Lower lobe of right lung (tissue), 2 donors: ENCODE results near the gene PPM1A. TPM values are rescaled to one million over a fixed set of nuclear protein-coding genes. Genes with fewer than 3 reads are reported as not detected.

ENCODE experiments used
- ATAC-seq, 2 donors: fragments of 200-7000 bp; cut with Tn5 transposase; one replicate each; pipeline ENCODE4 v1.9.1; 2020 to 2022; ENCODE audit warnings: mild to moderate bottlenecking in 2 of 2, moderate library complexity in 2 of 2
- DNase-seq: peaks from one replicate; pipeline ENCODE4 v3.0.0-alpha.2; 2020
- H3K27ac ChIP-seq: fragments of 200-600 bp; one replicate; pipeline ENCODE4 v1.8.0; 2022
- H3K27me3 ChIP-seq: fragments of 200-600 bp; one replicate; pipeline ENCODE4 v1.8.0; 2022; ENCODE audit warnings: low read depth
- H3K36me3 ChIP-seq: fragments of 200-600 bp; one replicate; pipeline ENCODE4 v1.8.0; 2022; ENCODE audit warnings: mild to moderate bottlenecking
- H3K4me1 ChIP-seq: fragments of 200-600 bp; one replicate; pipeline ENCODE4 v1.8.0; 2022
- H3K4me3 ChIP-seq: fragments of 200-600 bp; one replicate; pipeline ENCODE4 v1.8.0; 2022; ENCODE audit warnings: mild to moderate bottlenecking
- H3K9me3 ChIP-seq: fragments of 200-600 bp; one replicate; pipeline ENCODE4 v1.8.0; 2022
- intact Hi-C: fragments of 100-400 bp; cut with DNase I; formaldehyde crosslinking; loops from one replicate; pipeline ENCODE4 v1.11.0; 2022
- total RNA-seq: library from RNA; stranded (reverse); fragmentation: NEBNext Ultra II Directional; extraction: Animal tissue kit (Norgen Biotek cat#: 25700); gene quantifications from one replicate; pipeline ENCODE4 v1.2.1, GENCODE V29; 2021
- TF ChIP-seq, protein P1 (sequence below): fragments of 200-600 bp; IDR thresholded peaks from one replicate; pipeline ENCODE4 v1.8.0; 2022; ENCODE audit warnings: antibody characterized with exemption, mild to moderate bottlenecking
- donor health status: DM: no; HTN: yes; CAD: no; lungs with severe emphysema.

The PPM1A gene
- total RNA-seq, 1 donor from 2014 or later = 58.0 TPM

DNA sequence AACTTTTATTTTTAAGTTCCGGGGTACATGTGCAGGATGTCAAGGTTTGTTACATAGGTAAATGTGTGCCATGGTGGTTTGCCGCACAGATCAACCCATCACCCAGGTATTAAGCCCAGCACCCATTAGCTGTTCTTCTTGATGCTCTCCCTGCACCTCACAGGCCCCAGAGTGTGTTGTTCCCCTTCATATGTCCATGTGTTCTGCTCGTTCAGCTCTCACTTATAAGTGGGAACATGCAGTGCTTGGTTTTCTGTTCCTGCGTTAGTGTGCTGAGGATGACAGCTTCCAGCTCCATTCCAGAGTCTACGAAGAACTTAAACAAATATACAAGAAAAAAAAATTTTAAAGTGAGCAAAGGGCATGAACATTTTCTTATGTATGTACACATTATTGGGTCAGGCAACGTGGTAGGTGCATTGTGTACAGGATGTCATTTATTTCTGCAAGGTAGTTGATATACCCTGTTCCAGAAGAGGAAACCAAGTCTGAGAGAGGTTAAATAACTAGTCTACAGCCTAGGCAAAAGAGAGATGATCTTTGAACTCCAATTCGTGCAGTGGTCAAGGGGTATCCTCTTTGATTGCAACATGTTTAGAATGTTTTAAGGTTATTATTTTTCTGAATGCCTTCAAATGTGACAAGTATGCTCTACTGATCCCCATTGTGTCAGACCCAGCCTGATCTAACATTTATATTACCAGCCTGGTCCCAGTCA is 8.7 kb upstream of the PPM1A start:
- TF ChIP-seq, protein P1, sequence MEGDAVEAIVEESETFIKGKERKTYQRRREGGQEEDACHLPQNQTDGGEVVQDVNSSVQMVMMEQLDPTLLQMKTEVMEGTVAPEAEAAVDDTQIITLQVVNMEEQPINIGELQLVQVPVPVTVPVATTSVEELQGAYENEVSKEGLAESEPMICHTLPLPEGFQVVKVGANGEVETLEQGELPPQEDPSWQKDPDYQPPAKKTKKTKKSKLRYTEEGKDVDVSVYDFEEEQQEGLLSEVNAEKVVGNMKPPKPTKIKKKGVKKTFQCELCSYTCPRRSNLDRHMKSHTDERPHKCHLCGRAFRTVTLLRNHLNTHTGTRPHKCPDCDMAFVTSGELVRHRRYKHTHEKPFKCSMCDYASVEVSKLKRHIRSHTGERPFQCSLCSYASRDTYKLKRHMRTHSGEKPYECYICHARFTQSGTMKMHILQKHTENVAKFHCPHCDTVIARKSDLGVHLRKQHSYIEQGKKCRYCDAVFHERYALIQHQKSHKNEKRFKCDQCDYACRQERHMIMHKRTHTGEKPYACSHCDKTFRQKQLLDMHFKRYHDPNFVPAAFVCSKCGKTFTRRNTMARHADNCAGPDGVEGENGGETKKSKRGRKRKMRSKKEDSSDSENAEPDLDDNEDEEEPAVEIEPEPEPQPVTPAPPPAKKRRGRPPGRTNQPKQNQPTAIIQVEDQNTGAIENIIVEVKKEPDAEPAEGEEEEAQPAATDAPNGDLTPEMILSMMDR = no peak
- Histone ChIP-seq H3K27me3 (no peaks in the 10 kb centered on the region), H3K4me3 (no peak overlapping the region), H3K9me3 (no peaks in the 10 kb centered on the region), H3K4me1 (no peaks in the 10 kb centered on the region), H3K27ac (no peak overlapping the region), H3K36me3 (no peaks in the 10 kb centered on the region)
- intact Hi-C loops = no loop called here
- ATAC-seq (no peak), DNase-seq (no peak)

- TF ChIP-seq, protein P1 = no peak
- intact Hi-C loops = no loop called here
- DNase-seq = no peak
- no peaks in the 10 kb centered on the region for H3K9me3 ChIP-seq
- H3K27me3 ChIP-seq = no peaks in the 10 kb centered on the region
- no peak for ATAC-seq
- no peak overlapping the region for H3K27ac ChIP-seq
- H3K36me3 ChIP-seq = no peaks in the 10 kb centered on the region
- no peak overlapping the region for H3K4me3 ChIP-seq
- H3K4me1 ChIP-seq = no peaks in the 10 kb centered on the region
Observed at GRCh38 chr14:60241091-60241490, 7.9 kb upstream of the PPM1A start.

DNA sequence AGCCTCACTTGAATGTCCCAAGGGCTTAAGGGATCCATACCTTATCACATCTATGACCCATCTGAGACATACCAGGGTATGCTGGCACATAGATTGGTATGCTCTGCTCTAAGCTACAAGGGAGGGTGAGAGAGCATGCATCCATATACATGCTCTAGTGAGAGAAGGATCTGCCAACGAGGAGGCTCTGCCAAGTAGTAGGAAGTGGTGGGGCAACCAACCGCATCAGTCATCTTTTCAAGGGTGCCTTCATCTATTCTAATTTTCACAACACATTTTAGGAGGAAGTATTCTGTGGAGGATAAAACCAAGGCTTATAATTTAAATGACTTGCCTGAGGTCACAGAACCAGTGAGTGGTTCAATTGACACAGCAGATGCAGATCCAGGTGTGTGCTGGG is 6.6 kb upstream of the PPM1A start:
- DNase-seq (no peak), ATAC-seq (no peak)
- Histone ChIP-seq H3K27me3 (no peaks in the 10 kb centered on the region), H3K9me3 (no peaks in the 10 kb centered on the region), H3K4me3 (no peak overlapping the region), H3K36me3 (no peaks in the 10 kb centered on the region), H3K4me1 (no peaks in the 10 kb centered on the region), H3K27ac (no peak overlapping the region)
- intact Hi-C loops = no loop called here
- TF ChIP-seq, protein P1 = no peak

DNA sequence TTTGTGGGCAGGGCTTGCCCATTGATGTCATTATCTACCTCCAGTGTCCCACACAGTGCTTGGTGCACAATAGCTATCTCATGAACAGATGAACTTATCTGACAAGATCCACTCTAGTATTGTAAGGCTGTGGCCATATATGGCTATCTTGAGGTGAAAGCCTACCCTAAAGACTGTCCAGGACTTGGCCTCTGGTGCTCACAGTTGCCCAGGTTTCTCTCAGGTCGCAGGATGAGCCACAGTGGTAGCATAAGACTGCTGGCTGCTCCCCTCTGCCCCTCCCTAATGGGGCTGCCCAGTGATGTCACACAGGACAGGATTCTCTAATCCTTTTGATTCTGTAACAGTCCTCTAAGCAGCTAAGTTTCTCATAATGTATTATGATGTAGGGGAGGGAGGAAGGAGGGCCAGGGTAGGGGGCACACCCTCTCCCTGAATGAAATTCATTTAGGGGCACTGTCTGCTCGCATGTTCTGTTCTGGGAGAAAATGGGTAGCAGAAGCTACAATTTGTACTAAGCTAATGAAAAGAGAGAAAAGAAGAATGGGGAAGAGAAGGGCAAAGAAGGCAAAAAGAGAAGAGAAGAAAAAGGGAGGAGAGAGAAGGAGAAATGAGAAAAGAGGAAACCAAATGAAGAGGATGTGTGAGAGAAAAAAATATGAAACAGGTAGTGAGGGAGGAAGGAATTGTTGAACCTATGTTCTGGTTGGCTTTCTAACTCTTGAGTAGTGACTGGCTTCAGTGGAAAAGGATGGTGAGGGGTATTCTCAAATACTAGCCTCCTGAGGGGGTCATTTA is 3.4 kb upstream of the PPM1A start:
- no peaks in the 10 kb centered on the region for H3K9me3 ChIP-seq
- no peak for DNase-seq

DNA sequence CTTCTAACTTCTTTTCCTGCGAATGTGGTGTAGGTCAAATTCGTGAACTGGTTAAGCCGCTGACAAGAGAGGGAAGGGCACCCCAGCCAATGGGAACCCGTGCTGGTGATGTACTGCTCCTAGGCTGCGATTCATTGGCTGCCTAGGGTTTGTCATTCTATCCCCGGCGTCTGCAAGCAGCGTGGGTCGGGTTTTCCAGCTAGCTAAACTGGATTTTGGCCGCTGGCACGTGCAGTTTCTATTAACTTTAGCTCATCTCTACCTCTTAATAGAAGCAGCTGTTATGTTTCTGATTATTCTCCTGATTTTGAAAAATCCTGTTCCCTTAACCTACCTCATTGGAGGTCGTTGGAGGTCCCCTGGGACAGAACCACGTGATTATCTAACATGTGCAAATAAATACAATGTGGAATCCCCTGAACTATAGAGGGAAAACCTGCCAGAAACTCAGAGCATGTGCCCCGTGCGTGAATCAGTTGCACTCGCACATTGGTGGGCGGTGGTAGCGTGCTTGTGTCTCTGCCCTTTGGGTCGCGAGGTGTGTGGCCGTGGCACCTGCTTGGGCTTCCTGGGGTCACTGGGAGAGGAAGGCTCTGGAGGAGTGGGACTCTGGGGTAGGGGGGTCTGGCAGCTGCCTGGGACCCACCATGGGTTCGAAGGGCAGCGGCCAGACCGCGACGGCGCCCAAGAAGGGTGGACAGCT is 876 bp upstream of the PPM1A start:
- intact Hi-C loops = no loop called here
- peak overlapping the region; percentile 76 for H3K4me3 ChIP-seq
- peak overlapping the region; percentile 99 for H3K27ac ChIP-seq
- no peaks in the 10 kb centered on the region for H3K27me3 ChIP-seq
- no peaks in the 10 kb centered on the region for H3K36me3 ChIP-seq
- no peaks in the 10 kb centered on the region for H3K9me3 ChIP-seq
- TF ChIP-seq, protein P1 = no peak
- peaks cover 29% of the 10 kb centered on the region for H3K4me1 ChIP-seq
- ATAC-seq (peak; percentile 93 to 94), DNase-seq (peak; percentile 93)

More for the DNA sequence above, 3.4 kb upstream of the PPM1A start:
- ATAC-seq = no peak
- Histone ChIP-seq H3K27me3 (no peaks in the 10 kb centered on the region), H3K36me3 (no peaks in the 10 kb centered on the region), H3K4me3 (no peak overlapping the region), H3K4me1 (peaks cover 4% of the 10 kb centered on the region), H3K27ac (no peak overlapping the region)
- TF ChIP-seq, protein P1 = no peak
- intact Hi-C loops = no loop called here
